ENCODE results near the gene TTC7B.
"Not testable (repeated sequence)": the region's sequence is repeated elsewhere in the genome, so short reads cannot be mapped to it uniquely, and the experiment has no call there.

DNA sequence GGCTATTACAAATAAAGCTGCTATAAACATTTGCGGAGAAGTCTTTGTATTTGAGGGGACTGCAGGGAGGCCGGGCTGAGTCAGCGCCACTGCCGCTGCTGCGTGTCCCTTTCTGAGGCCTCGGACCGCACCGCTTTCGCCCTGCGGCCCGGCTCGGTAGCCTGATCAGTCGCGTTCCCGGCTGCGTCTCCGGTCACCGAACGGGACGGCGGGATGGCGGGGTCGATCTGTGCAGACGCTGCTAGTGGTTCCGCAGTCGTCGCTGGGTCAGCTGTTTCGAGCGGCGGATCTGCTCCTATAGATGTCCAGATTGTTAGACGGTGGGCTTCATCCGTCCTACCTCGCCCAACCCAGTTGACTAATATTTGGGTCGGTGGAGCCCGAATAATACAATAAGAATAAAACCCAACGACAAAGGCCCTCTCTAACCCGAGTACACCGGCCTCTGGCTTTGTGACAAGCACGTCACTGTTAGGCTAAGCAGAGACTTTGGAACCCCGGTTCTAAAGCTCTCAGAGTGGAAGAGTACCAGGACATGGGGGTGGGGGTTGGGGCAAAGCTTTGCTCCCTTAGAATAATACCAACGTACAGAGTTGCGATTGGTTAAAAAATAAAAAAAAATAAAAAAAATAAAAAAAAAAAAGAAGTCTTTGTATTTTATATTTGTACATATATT, 290.7 kb downstream of the TTC7B start:
- TF ChIP-seq, protein P1, sequence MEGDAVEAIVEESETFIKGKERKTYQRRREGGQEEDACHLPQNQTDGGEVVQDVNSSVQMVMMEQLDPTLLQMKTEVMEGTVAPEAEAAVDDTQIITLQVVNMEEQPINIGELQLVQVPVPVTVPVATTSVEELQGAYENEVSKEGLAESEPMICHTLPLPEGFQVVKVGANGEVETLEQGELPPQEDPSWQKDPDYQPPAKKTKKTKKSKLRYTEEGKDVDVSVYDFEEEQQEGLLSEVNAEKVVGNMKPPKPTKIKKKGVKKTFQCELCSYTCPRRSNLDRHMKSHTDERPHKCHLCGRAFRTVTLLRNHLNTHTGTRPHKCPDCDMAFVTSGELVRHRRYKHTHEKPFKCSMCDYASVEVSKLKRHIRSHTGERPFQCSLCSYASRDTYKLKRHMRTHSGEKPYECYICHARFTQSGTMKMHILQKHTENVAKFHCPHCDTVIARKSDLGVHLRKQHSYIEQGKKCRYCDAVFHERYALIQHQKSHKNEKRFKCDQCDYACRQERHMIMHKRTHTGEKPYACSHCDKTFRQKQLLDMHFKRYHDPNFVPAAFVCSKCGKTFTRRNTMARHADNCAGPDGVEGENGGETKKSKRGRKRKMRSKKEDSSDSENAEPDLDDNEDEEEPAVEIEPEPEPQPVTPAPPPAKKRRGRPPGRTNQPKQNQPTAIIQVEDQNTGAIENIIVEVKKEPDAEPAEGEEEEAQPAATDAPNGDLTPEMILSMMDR (IDR thresholded peaks at IDR 0.05; ENCODE audit: poor library complexity, severe bottlenecking) = not testable (repeated sequence)
- not testable (repeated sequence) for TF ChIP-seq EP300 (conservative IDR thresholded peaks at IDR 0.05; ENCODE audit: poor library complexity, severe bottlenecking)
